ENCODE data around the gene NAA15. TPM values are rescaled to one million over a fixed set of nuclear protein-coding genes. Genes with fewer than 3 reads are reported as not detected.

The NAA15 gene
- total and polyA plus RNA-seq, 2 donors (not counting 3 experiments of a cell fraction or from before 2014, with no cell fraction given) = 4.5 to 67.9 TPM

- H3K4me3 ChIP-seq (replicated peaks in 1 of 3; ENCODE audit: insufficient read depth in 1 of 3, low read depth in 1 of 3, low read length in 3 of 3) = no peak overlapping the region
- H3K4me2 ChIP-seq (ENCODE audit: insufficient read depth, low read length) = no peak overlapping the region
- H3K27me3 ChIP-seq (ENCODE audit: control insufficient read depth in 2 of 2, insufficient read depth in 2 of 2, low read length in 2 of 2) = no peaks in the 10 kb centered on the region
- peaks cover 15% of the 10 kb centered on the region for H4K20me1 ChIP-seq (replicated peaks; ENCODE audit: control insufficient read depth, extremely low read depth, insufficient read depth, low read length)
- H3K4me1 ChIP-seq (ENCODE audit: control insufficient read depth, extremely low read depth, insufficient read depth, low read length) = no peaks in the 10 kb centered on the region
- intact Hi-C loops (cut with micrococcal nuclease) (no loop called here), dilution Hi-C loops (cut with MboI; ENCODE audit: extremely low pct_ligation_motif_present, low sequenced_read_pairs) (no loop called here)
- H3K9me3 ChIP-seq (replicated peaks; ENCODE audit: control insufficient read depth, insufficient read depth, low read length) = no peaks in the 10 kb centered on the region
- no peak overlapping the region for H3K9ac ChIP-seq (replicated peaks; ENCODE audit: extremely low read depth, insufficient read depth, low read length)
- H3K9me1 ChIP-seq (replicated peaks; ENCODE audit: control insufficient read depth, extremely low read depth, insufficient read depth, low read length) = no peaks in the 10 kb centered on the region
- H3K79me2 ChIP-seq (ENCODE audit: control insufficient read depth, insufficient read depth, low read length) = peaks cover 100% of the 10 kb centered on the region
- no peak for TF ChIP-seq MAX (IDR thresholded peaks at IDR 0.05; ENCODE audit: insufficient read depth, insufficient read length)
- no peak for TF ChIP-seq EZH2 (IDR thresholded peaks at IDR 0.05; ENCODE audit: borderline replicate concordance, low read depth, low read length, severe bottlenecking)
- TF ChIP-seq GATA2 (IDR thresholded peaks at IDR 0.05; ENCODE audit: insufficient read depth, insufficient read length, low read depth, low read length) = no peak
- TF ChIP-seq CTCF (IDR thresholded peaks at IDR 0.05; ENCODE audit: extremely low read depth in 1 of 2, insufficient read depth in 1 of 2, low read depth in 1 of 2, low read length in 2 of 2) = no peak
- no peak for TF ChIP-seq JUN (IDR thresholded peaks at IDR 0.05; ENCODE audit: borderline replicate concordance, insufficient read depth, insufficient read length, low read depth)
- TF ChIP-seq MYC (IDR thresholded peaks at IDR 0.05; ENCODE audit: low read depth, low read length) = no peak
- TF ChIP-seq POLR2AphosphoS5 (IDR thresholded peaks at IDR 0.05; ENCODE audit: insufficient read depth, low read depth, low read length) = no peak
- TF ChIP-seq FOS (IDR thresholded peaks at IDR 0.05; ENCODE audit: borderline replicate concordance, insufficient read depth, low read length) = no peak
- no peak for TF ChIP-seq POLR2A (IDR thresholded peaks at IDR 0.05; ENCODE audit: low read depth, low read length)
- CTCF ChIA-PET = interaction anchor here (1.1 to 1.2 kb wide), 3 partner anchors 10 to 33 kb away, joined by 3 to 5 read pairs (median 4); no protein-coding TSS in a partner anchor
- no peak overlapping the region for H3K27ac ChIP-seq (ENCODE audit: insufficient read depth, low read depth, low read length)
- FAIRE-seq (no peak), DNase-seq (ENCODE audit: low read depth, low spot score) (no peak)
- POLR2A ChIA-PET = no interaction called here
- H2AFZ ChIP-seq (ENCODE audit: low read depth, low read length) = no peak overlapping the region
- no TSS peak for BruUV-seq (replicated peaks)
- H3K36me3 ChIP-seq (ENCODE audit: control insufficient read depth in 2 of 2, extremely low read depth in 1 of 2, insufficient read depth in 2 of 2, low read length in 2 of 2) = no peaks in the 10 kb centered on the region
These were observed 13.9 kb downstream of the NAA15 start for GRCh38 chr4:139315221-139315675.

All from endothelial cell of umbilical vein (primary cell).